Measurements from ENCODE around the gene DKK3.

The DKK3 gene

GRCh38 chr11:12043221-12043620 is 34.8 kb upstream of the DKK3 start:
- TF ChIP-seq, protein P1, sequence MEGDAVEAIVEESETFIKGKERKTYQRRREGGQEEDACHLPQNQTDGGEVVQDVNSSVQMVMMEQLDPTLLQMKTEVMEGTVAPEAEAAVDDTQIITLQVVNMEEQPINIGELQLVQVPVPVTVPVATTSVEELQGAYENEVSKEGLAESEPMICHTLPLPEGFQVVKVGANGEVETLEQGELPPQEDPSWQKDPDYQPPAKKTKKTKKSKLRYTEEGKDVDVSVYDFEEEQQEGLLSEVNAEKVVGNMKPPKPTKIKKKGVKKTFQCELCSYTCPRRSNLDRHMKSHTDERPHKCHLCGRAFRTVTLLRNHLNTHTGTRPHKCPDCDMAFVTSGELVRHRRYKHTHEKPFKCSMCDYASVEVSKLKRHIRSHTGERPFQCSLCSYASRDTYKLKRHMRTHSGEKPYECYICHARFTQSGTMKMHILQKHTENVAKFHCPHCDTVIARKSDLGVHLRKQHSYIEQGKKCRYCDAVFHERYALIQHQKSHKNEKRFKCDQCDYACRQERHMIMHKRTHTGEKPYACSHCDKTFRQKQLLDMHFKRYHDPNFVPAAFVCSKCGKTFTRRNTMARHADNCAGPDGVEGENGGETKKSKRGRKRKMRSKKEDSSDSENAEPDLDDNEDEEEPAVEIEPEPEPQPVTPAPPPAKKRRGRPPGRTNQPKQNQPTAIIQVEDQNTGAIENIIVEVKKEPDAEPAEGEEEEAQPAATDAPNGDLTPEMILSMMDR (IDR thresholded peaks at IDR 0.05): no peak

- TF ChIP-seq, protein P1 (IDR thresholded peaks at IDR 0.05): no peak
Measured at GRCh38 chr11:12042215-12042676, 33.8 kb upstream of the DKK3 start.

DNA sequence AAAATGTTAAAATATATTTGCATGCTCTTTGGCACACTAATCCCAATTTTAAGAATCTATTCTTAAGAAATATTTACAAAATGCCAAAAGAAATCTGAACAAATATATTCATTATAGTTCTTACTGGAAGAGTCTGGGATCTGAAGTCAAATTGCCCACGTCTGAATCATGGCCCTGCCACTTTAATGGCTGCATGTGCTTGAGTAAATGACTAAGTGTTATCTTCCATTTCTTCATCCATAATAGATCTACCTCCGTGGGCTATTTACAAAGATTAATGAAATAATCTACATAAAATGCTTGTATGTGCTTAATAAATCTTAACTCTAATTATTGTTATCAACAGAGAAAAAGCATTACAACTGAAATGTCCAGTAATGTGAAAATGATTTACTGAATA is 24.5 kb upstream of the DKK3 start:
- TF ChIP-seq, protein P1 (IDR thresholded peaks at IDR 0.05): no peak

DNA sequence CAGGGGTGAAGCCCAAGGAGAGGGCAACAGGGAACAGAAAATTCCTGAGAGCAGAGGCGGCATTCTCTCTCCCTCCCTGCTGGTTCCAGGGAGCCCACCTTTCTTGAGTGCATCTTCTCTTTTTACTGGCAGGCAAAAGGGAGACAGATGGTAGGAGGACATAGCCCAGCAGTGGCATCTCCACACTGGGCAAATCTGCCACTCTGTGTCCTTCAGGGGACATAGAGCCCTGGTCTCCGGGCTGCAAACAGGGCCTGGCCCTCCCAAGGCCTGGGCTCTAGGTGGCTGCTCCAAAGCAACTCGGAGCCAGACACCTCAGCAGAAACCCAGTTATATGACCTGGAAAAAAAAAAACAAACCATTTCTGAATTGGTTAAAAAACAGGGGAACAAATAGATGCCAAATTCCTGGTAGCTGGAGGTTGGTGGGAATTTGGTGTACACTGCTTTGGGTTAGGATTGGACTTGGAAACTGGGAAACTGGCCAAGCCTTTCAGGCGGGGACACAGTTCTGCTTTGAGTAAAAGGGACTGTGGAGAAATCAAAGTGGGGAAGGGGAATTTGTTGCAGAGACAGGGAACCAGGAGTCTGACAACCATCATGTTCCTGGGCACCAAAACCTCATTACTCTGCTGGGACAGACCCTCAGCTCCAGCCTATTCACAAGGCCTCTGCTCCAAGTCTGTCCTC is 23.6 kb upstream of the DKK3 start:
- TF ChIP-seq, protein P1 (IDR thresholded peaks at IDR 0.05): no peak

GRCh38 chr11:12029738-12030363 is 21.4 kb upstream of the DKK3 start:
- TF ChIP-seq, protein P1 (IDR thresholded peaks at IDR 0.05): no peak

- TF ChIP-seq, protein P1 (IDR thresholded peaks at IDR 0.05): no peak
Measured at GRCh38 chr11:12029119-12029518, 20.7 kb upstream of the DKK3 start.

DNA sequence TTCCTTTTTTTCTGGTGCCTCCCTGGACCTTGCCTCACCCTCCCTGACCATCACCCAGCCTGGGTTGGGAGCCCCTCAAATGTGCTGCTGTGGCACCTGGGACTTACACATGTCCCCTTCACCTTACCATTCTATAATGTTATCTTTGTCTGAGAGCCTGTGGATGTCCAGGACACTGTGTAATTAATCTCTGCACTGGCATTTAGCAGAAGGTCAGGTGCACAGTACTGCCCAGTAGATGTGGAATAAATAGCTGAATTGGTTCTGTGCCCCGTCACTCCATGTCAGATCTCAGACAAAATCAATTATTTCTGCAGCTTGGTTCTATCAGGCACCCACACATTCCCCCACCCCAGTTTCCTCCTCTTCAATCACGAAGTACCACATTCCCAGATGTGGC is 19.9 kb upstream of the DKK3 start:
- TF ChIP-seq, protein P1 (IDR thresholded peaks at IDR 0.05): no peak
